Fibroblast of skin of back (primary cell): Measurements from ENCODE around the gene SRPX. TPM values are rescaled to one million over a fixed set of nuclear protein-coding genes. Genes with fewer than 3 reads are reported as not detected.
A peak's percentile ranks its signal among the peaks of the same experiment; 100 is the strongest.

Experiments used
- DNase-seq: peaks from one replicate; pipeline ENCODE4 v3.0.0-alpha.2; 2013
- polyA plus RNA-seq, 2 experiments: library from polyadenylated mRNA; unstranded; fragments of 120-200 nt; gene quantifications; one replicate each; pipeline ENCODE4 v1.2.1, GENCODE V29; 2013; ENCODE audit not compliant: insufficient read length in 2 of 2

SRPX gene, protein sequence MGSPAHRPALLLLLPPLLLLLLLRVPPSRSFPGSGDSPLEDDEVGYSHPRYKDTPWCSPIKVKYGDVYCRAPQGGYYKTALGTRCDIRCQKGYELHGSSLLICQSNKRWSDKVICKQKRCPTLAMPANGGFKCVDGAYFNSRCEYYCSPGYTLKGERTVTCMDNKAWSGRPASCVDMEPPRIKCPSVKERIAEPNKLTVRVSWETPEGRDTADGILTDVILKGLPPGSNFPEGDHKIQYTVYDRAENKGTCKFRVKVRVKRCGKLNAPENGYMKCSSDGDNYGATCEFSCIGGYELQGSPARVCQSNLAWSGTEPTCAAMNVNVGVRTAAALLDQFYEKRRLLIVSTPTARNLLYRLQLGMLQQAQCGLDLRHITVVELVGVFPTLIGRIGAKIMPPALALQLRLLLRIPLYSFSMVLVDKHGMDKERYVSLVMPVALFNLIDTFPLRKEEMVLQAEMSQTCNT
- polyA plus RNA-seq (2013, experiment 1 of 2; ENCODE audit: insufficient read length) = 42.3 TPM
- polyA plus RNA-seq (2013, experiment 2 of 2; ENCODE audit: insufficient read length) = 39.2 TPM

DNA sequence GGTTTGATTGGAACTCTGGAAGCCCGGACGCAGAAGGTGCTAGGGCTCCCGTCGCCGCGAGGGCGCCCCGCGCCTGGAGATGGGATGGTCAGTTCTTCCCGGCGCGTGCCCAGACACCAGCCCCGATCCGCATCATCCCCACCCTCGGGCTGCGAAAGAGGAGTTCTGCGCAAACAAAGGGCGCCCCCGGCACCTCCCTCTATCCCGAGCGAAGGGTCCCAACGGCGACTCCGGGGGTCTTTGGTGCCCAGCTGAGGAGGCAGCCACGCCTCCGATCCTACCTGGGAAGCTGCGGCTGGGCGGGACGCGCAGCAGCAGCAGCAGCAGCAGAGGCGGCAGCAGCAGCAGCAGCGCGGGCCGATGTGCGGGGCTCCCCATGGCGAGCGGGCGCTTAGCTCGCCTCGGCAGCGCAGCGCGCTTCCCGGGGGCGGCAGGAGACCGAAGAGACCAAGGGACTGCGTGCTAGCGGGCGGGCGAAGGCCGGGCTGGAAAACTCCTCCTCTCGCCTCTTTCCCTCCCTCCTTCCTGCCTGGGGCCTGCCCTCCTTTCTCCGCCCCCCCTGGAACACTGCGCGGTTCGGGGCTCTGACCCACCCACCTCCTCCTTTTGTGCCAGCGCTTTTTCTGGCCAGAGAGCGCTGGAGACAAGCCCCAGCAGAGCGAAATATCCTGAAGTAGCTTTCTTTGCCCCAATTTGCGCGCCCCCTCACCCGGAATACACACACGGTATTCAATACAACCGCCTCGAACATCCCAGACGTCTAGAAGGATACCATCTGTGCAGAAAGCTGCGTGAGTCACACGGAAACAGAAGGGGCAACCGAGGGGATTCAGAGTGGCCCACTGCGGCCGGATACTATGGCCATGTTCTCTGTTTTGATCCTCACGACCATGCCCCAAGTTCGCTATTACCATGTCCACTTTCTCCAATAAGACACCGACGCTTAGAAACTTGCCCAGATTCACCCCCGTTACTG lies at the start of gene SRPX:
SRPX (minus strand) TSS at position 457 of the 976 bp plus-strand sequence; CDS start at position 378, 79 bp downstream.
- DNase-seq = peak; percentile 51

DNA sequence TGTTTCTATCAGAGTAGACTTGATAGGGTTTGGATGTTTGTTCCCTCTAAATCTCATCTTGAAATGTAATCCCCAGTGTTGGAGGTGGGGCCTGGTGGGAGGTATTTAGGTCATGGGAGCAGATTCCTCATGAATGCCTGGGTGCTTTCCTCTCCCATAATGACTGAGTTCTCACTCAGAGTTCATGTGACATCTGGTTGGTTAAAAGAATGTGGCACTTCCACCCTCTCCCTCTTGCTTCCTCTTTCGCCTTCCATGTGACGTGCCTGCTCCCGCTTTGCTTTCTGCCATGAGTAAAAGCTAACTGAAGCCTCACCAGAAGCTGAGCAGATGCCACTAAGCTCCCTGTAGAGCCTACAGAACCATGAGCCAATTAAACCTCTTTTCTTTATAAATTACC lies 47.3 kb upstream of the SRPX start:
- no peak for DNase-seq

DNA sequence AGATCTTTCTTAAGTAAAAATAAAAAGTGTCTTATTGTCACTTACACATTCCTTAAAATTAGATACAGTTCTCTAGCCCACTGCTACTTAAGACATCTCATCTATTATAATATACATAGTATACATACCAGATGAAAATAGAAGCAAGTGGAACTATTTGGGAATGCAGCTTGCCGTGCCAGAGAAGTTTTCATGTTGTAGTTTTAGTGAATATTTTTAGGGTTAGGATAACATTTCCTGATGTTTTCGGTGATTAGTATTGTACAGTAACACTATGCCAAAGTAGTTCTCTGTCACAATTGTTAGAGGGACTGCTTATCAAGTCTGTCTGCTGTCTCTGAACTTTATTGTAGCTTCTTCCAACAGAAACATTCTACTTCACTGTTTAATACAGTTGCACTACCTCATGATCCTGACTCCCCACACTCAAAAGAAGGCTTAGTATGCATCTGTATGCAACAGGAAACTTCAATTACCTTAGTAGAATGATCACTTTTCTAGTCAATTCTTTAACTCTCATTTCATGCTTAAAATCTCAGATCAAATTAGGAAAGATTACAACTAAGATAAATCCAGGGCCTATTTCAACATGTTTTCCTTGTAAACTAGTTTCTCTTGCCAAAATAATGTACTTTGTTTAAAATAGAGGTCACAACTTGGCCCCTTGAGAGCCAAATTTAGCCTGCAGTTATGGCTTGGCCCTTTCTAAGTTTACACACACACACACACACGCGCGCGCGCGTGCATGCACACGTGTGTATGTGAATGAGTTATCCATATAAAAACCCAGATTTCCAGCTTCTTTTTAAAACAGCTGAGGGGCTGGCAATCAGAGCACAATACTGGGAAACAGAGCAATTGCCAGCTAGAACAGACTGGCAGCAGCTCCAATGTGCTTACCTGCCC lies 42.3 kb upstream of the SRPX start:
- peak; percentile 83 for DNase-seq

DNA sequence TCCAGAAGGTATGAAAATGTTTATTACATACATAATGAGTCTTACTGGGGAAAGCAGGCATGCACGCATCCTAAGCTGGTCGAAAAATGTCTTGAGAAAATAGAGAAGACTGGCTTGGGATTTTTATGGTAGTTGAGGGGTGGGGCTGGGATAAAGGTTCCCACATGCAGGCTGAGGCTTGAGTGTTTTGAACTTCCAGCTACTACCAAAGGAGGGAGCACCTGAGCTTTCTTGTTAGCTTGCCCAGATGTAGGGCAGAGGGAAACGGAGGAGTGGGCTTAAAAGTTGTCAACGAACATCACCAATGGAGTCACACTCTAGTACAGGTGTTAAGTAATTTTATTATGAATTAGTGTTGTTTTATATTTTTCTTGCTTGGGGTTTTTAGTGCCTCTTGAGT lies 39.6 kb upstream of the SRPX start:
- no peak for DNase-seq

DNA sequence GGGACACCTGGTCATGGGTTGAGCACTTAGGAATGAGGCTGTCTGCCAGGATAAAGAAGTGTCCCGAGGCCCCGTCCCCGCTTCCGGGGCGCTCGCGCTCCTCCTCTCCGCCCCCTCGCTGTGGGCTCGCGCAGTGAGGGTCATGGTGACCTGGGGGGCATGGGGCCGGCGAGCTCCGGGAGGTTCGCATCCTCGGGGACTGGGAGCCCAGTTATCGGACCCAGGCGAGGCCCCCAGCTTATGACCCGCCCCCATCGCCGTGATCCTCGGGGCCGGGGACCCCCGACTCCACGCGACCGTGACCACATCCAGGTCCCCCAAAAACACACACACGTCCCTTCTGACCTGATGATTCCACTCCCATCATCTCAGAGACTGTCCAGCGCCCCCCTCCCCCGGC lies 35.3 kb upstream of the SRPX start:
- no peak for DNase-seq

DNA sequence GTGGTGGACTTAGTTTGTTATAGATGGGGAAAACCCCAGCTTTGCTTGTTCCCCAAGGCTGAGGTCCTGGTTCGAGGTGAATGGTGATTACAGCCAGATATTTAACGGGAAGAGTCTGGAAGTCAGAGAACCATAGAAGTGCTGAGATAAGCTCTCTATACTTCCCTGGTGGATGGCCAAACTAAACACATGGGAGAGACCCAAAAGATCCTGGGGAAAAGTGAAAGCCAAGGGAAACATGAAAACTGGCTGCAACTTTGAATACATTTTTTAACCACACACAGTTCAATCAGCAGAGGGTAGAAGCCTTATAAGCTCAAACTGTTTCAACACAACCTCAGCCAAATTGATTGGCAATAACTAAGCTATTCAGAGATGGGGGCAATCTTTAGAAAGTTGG lies 29.3 kb upstream of the SRPX start:
- peak; percentile 35 for DNase-seq

DNA sequence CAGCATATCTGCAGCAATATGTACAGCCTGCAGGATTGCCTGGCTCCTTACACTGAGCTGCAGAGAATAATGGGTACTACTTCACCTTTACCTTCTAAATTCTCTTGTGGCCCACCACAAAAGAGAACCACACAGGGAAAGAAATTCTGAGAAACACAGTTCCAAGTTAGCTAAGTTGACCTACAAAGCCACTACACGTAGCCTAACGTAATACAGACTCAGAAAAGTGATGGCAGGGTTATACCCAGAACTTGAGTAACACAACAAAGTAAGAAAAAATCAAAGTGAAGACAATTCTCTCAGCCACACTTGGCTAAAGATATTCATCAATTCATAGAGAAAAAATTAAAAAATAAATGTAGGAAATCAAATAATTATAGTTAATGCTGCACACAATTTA lies 26.4 kb upstream of the SRPX start:
- DNase-seq = no peak

DNA sequence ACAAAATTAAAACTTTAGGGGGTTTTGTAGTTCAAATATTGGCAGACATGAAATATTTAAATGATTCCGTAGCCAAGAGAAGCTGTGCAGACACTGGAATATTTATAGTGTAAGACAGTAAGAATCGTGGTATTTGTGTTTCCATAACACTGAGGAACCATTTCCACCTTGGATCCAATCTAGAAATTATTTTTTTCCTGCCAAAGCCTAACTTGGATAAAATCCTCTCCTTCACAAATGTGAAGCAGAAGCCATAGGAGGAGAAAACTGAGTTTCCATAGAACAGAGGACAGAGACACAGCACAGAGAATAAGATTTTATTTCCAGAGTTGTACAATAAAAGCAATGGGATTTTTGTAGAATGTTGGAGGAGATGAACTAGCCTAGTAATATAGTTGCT lies 19.9 kb upstream of the SRPX start:
- no peak for DNase-seq

DNA sequence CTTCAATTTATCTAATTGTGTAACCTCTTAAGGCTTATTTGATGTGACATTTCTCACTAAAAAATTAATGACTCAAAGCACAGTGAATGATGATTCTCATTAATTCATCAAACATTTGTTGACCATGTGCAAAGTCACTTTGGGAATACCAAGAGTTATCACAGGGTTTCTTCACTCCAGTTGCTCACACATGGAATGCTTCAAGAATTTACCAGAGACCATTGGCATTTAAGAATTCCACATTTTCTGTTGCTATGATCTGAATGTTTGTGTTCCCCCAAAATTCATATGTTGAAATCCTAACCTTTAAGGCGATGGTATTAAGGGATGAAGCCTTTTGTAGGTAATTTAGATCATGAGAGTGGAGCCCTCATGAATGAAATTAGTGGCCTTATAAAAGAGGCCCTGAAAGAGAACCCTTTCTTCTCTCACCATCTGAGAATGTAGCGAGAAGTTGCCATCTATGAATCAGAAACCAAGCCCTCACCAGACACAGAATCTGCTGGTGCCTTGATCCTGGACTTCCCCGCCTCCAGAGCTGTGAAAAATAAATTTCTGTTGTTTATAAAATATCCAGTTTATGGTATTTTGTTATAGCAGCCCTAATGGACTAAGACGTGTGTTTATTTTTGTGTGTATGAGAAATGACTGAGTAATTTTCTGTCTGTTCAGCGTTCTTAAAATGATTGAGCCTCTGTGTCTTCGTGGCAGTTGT lies 16.4 kb upstream of the SRPX start:
- peak; percentile 33 for DNase-seq

DNA sequence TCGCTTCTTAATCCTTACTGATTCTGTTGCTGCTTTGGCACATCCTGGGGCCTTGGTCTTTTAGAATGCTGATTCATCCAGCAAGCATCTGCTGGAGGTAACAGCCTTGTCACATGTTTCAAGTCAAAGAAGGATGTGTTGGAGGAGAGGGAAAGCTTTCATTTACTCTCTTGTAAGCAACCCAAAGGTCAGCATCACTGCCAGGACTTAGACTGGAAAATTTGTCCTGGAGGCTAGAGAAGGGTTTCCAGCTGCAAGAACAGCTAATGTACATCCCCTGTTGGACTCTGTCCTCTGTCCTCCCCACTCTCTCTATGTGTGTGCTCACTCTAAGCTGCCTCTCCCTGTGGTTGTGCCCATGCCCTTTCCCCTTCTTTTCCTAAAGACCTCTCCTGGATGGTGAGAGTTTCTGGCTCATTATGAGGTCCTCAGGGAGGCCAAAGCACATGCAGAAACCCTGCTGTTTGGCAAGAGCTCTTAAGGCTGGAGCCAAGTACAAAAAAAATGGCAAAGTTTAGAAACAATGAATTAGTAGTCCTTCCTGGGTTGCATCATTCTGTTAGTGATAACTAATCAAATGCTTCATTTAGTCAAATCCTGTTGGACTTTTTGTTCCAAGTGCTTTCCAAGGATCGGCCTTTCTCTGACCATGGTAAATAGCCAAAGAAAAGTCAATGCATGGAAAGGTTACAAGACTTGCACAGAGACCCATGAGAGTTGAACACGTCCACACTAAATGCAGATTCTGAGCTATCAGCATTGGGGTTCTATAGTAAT lies 13.4 kb upstream of the SRPX start:
- peak; percentile 74 for DNase-seq

DNA sequence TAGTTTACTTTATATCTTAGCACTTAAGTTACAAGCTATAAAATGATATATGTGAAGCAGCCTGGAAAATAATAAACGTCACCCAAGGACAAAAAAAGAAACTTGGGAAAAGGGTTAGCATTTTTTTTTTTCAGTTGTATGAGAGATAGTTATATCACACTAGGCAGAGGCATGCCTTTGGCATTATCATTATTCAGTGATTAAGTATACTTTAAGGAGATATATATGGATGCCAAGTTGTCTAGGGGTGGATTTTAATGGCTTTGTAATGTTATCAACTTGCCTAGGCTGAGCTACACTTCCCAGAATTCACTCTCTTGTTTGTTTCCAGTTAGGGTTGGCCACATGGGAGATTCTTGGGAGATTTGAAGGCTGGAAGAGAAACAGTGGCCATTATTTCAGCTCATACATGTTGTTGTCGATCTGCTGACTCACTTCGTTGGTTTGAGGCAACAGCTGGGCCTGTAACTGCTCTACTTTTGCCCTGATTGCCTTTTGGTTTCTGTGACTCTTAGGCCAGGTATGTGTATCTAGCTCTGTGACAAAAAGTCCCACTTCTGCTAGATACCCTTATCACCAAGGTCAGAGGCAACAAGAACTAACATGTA lies 11.5 kb upstream of the SRPX start:
- DNase-seq = peak; percentile 54

DNA sequence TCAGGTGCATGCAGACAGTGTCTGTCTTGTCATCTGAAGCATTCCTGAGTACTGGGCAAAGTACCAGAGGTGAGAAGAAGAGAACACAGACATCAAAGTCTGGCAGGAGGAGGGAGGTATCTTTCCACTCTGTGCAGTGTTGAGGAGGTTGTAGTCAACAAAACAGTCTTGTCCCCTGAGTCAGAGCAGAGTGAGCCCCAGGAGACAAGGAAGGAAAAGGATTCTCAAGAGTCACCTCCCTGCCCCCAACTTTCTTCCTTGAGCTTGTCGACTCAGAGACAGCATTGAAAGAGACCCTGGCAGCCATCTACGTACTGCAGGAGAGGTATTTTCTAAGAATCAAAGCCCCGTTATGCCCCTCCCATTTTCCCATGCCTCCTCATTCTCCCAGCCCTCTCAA lies 4.4 kb upstream of the SRPX start:
- peak; percentile 77 for DNase-seq

DNA sequence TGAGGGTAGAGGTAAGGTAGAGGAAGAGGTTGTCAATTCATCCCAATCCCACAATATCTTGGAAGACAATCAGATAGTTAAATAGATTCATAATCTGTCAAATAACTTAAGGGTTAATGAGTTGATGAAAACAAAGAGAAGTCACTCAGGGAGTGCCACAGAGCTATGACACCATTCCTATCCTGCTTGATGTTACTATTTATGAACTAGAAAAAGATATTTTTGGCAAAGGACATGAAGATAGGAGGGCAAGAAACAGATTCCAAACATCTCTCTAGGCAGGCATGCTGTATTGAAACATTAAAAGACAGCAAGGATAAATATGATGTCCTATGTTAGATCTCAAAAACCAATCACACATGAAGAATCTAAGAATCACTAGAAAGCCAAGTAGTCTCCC lies 3.5 kb upstream of the SRPX start:
- no peak for DNase-seq

DNA sequence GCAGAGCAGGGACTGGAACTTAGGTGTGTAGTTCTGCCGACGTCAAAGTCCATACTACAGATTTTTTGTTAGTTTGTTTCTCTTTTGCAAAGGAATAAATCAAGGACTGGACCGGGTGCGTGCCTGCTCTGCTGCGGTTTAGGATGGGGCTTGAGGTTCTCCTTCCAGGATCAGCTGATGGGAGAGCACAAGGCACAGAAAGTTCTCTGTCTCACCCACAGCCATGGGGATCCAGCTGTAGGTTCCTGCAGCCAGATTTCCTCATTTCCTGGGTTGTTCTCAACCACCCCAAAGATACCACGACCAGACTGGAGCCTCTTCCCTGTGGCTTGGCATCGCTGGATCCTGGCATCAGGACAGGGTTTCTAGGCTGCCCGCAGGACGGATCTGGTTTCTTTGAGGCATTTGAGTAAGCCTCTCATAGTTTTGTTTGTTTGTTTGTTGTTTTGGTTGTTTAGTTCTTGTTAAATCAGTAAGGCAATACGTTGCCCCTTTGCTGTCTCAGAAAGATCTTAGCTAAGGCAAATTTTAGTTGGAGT lies 789 bp upstream of the SRPX start:
- no peak for DNase-seq

DNA sequence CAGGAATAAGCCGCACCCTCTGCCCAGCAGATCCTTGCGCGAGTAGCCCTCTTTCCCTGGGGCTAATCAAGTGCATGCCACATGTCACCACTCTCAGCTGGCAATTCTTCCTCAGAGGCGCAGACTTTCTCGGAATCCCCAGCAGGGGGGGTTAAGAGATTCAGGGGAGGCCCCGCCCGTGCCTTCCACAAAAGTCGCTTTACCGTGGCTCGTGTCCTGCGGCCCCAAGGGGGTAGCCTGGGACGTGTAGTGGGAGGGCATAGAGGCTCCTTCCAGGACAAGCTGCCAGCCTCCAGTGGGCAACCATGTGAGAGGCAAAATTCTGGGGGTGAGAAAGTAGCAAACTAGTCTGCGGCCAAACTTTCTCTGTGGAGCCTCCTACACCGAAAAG lies 652 bp downstream of the SRPX start:
- DNase-seq = peak; percentile 77

DNA sequence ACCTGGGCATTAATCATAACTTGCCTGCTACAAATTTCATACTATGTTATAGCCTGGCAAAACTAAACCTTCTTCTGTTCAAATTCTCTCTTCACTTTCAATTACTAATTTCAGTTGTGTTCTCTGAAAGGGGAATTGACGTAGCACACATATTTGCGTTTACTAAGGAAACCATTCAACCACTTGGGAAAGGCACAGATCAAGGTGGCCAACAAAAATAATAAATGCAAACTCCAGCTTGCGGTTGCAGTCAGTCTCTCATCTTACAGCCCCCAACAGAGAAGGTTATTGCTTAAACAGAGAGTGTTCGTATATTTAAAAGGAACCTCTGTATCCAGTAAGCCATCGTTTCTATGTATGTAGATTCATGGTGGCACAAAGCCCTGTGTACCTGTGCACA lies 4.0 kb downstream of the SRPX start:
- no peak for DNase-seq

DNA sequence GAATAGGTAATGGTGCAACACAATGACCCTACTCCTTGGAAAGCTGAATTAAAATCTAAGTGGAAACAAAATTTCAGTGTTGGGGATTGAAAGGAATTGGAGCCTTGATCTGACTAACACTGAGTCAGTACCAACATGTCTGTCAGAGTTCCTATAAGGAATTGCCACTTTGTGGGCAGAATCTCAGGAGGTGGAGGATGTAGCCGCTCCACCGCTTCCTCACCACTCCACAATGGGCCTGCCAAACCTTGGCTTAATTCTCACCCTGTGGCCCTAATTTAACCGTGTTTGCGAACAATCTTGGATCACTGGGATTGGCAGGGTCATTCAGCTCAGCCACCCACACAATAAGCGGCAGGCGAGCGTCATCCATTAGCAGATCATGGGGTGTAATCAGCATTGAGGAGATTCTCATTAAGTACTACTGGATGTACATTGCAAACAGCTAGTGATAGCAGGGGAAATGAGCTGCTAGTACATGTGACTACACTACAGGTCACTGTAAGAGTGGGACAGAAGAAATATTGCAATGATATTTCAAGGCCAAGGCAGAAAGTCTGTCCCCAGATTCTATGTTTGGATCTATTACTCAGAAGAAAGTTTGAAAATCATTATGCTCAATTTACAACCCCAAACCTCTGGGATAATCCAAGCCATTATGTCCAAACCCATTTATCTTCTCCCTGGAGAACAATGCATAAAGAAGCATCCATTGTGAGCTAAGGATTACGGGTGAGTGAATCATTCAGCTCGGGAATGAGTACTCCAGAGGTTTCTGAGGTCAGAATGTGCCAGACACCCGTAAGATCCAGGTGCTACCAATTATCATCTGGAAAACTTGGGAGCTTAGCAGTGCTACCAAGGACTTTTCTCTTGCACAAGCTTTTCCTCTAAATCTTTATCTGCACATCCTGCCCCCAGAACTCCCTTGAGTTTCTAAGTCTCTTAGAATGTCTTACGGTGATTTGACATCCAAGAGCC lies 5.8 kb downstream of the SRPX start:
- DNase-seq = peak; percentile 73

DNA sequence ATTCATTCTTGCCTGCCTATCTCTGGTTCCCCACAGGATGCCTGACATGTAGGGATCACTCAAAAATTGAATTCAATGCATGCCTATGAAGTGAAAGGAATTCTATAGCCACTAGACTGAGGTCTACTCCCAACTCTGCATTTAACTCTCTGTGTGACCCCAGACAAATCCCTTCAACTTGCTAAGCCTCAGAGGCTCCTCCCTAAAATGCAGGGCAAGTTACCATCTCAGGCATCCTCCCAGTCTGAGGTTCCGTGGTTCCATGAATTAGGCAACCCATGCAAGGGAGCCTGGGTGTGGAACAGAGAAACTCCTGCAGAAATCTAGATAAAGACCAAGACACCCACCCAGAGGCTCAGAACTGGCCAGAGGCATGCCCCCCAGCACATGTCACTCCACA lies 6.6 kb downstream of the SRPX start:
- DNase-seq = no peak
